Measurements from ENCODE around the gene THAP8. TPM values are rescaled to one million over a fixed set of nuclear protein-coding genes. Genes with fewer than 3 reads are reported as not detected.

The THAP8 gene
- total RNA-seq, 1 experiment from 2014 or later: 3.6 TPM

DNA sequence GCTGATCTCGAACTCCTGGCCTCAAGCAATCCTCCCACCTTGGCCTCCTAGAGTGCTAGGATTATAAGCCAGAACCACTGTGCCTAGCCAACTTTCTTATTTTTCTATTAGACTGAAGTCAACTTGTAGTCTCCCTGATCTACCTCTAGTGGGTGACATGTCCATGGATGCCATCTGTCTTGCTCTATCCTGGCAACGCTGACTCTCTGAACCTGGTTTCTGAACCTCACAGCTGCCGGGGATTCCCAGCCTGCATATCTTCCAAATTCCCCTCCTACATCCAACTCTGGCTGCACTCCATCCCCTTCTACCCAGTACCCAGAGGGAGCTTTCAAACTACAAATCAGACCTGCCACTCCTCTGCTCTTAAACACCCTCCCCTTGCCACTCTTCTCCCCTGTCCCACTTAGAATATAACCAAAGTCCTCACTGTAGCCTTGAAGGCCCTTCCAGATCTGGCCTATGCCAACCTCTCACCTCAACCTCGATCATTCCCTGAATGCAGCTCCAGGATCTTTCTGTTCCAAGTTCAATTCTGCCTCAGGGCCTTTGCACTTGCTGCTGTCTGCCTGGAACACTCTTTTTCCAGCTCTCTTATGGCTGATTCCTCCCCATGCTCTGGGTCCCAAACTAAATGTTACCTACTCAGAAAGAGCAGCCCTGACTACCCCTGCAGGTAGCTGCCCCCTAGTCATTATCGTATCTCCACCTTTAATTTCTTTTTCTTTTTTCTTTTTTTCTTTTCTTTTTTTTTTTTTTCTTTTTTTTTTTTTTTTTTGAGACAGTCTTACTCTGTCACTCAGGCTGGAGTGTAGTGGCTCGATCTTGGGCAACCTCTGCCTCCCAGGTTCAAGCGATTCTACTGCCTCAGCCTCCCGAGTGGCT, 23.6 kb downstream of the THAP8 start:
- Histone ChIP-seq H3K9me2 (replicated peaks; ENCODE audit: insufficient read depth, low read length) (no peaks in the 10 kb centered on the region), H2AFZ (ENCODE audit: low read length) (no peak overlapping the region), H3K9me3 (ENCODE audit: low read length) (no peaks in the 10 kb centered on the region), H3K4me3 (ENCODE audit: low read length) (no peak overlapping the region), H4K20me1 (ENCODE audit: insufficient read depth, low read depth, low read length) (no peaks in the 10 kb centered on the region), H3K27me3 (ENCODE audit: low read length) (no peaks in the 10 kb centered on the region), H3K9ac (ENCODE audit: low read length) (no peak overlapping the region), H3K36me3 (ENCODE audit: insufficient read depth, low read length) (no peaks in the 10 kb centered on the region), H3K4me2 (ENCODE audit: low read depth, low read length, poor library complexity, severe bottlenecking) (no peak overlapping the region), H3K79me2 (ENCODE audit: low read length) (no peaks in the 10 kb centered on the region), H3K4me1 (ENCODE audit: low read length) (no peaks in the 10 kb centered on the region), H3K27ac (ENCODE audit: low read length) (no peak overlapping the region)
- no peak for DNase-seq

DNA sequence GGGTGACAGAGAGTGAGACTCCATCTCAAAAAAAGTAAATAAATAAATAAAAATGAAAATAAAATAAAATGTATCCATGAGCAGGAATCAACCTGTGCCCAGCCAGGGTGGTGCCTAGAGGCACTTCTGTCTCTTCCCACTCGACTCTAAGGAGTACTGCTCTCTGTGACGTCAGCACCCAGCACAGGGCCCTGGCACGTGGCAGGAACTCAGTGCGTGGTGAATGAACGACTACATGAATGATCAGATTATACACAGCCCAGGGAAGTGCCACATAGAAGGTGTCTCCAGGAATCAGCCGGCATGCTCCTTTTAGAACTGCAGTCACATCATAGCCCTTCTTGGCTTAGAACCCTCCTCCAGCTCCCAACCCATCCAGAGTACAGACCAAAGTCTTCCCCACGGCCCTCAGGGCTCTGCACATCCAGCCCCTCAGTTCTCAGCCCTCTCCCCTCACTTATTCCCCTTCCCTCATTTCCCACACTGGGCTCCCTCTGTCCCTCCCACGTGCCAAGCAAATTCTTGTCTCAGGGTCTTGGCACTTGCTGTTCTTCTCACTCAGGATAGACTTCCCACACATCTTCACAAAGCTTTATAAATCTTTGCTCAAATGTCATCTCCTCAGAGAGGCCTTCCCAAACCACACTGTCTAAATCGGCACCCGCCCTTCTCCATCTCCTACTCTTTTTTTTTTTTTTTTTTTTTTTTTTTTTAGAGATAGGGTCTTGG, 25.6 kb downstream of the THAP8 start:
- H3K27ac ChIP-seq (ENCODE audit: low read length): no peak overlapping the region
- H3K9ac ChIP-seq (ENCODE audit: low read length): no peak overlapping the region
- no peaks in the 10 kb centered on the region for H3K9me2 ChIP-seq (replicated peaks; ENCODE audit: insufficient read depth, low read length)
- no peaks in the 10 kb centered on the region for H3K4me1 ChIP-seq (ENCODE audit: low read length)
- DNase-seq: no peak
- H2AFZ ChIP-seq (ENCODE audit: low read length): no peak overlapping the region
- no peaks in the 10 kb centered on the region for H3K36me3 ChIP-seq (ENCODE audit: insufficient read depth, low read length)
- no peak overlapping the region for H3K4me2 ChIP-seq (ENCODE audit: low read depth, low read length, poor library complexity, severe bottlenecking)
- no peaks in the 10 kb centered on the region for H3K9me3 ChIP-seq (ENCODE audit: low read length)
- H3K27me3 ChIP-seq (ENCODE audit: low read length): no peaks in the 10 kb centered on the region
- H4K20me1 ChIP-seq (ENCODE audit: insufficient read depth, low read depth, low read length): no peaks in the 10 kb centered on the region
- no peak overlapping the region for H3K4me3 ChIP-seq (ENCODE audit: low read length)
- no peaks in the 10 kb centered on the region for H3K79me2 ChIP-seq (ENCODE audit: low read length)

DNA sequence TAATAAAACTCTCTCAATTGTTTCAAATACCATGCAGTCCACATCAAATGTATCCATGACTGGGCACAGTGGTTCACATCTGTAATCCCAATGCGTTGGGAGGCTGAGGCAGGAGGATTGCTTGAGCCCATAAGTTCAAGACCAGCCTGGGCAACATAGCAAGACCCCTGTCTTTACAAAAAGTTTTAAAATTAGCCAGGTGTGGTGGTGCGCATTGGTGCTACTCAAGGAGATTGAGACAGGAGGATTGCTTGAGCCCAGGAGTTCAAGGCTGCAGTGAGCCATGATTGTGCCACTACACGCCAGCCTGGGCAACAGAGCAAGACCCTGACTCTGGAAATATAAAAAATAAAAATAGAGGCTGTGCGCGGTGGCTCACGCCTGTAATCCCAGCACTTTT, 26.4 kb downstream of the THAP8 start:
- H3K4me3 ChIP-seq (ENCODE audit: low read length): no peak overlapping the region
- no peak overlapping the region for H2AFZ ChIP-seq (ENCODE audit: low read length)
- H3K36me3 ChIP-seq (ENCODE audit: insufficient read depth, low read length): no peaks in the 10 kb centered on the region
- no peak overlapping the region for H3K4me2 ChIP-seq (ENCODE audit: low read depth, low read length, poor library complexity, severe bottlenecking)
- H3K9me3 ChIP-seq (ENCODE audit: low read length): no peaks in the 10 kb centered on the region
- H3K9me2 ChIP-seq (replicated peaks; ENCODE audit: insufficient read depth, low read length): no peaks in the 10 kb centered on the region
- no peak overlapping the region for H3K27ac ChIP-seq (ENCODE audit: low read length)
- no peak overlapping the region for H3K9ac ChIP-seq (ENCODE audit: low read length)
- H4K20me1 ChIP-seq (ENCODE audit: insufficient read depth, low read depth, low read length): no peaks in the 10 kb centered on the region
- no peaks in the 10 kb centered on the region for H3K79me2 ChIP-seq (ENCODE audit: low read length)
- H3K4me1 ChIP-seq (ENCODE audit: low read length): no peaks in the 10 kb centered on the region
- no peaks in the 10 kb centered on the region for H3K27me3 ChIP-seq (ENCODE audit: low read length)
- DNase-seq: no peak

DNA sequence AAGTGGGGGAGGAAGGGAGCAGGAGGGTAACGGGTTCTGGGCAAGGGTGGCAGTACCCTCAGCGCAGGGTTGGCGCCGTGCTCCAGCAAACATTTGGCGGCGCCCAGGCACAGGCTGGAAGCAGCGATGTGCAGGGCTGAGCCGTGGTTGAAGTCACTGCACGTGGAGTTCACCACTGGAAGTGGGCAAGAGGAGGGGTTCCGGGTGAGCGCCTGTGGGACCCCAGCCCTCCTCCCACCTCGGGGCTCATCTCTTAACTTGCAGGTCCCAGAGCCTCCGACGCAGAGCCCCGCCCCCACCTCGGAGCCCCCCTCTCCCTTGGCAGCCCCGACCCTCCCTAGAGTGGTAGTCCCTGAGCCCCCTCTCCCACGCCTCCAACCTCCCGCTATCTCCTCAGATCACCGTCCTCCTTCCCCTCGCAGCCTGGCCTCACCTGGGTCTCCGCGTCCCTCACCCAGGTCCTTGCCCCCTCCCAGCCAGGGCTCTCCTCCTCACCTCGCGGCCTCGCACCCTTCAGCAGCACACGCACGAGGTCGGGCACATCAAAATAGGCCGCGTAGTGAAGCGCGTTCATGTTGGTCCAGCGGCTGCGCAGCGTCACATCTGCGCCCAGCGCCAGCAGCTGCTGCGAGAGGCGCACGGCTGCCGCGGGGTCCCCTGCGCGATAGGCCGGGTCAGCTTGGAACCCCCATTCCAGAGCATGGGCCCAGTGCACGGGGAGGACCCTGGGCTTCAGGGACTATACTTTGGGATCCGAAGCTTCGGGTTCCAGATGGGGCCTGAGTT, 27.8 kb downstream of the THAP8 start:
- Histone ChIP-seq H3K36me3 (ENCODE audit: insufficient read depth, low read length) (no peaks in the 10 kb centered on the region), H3K4me1 (ENCODE audit: low read length) (no peaks in the 10 kb centered on the region), H3K27ac (ENCODE audit: low read length) (no peak overlapping the region), H3K9me3 (ENCODE audit: low read length) (no peaks in the 10 kb centered on the region), H3K4me2 (ENCODE audit: low read depth, low read length, poor library complexity, severe bottlenecking) (no peak overlapping the region), H3K27me3 (ENCODE audit: low read length) (no peaks in the 10 kb centered on the region), H2AFZ (ENCODE audit: low read length) (no peak overlapping the region), H4K20me1 (ENCODE audit: insufficient read depth, low read depth, low read length) (no peaks in the 10 kb centered on the region), H3K4me3 (ENCODE audit: low read length) (no peak overlapping the region), H3K79me2 (ENCODE audit: low read length) (no peaks in the 10 kb centered on the region), H3K9me2 (replicated peaks; ENCODE audit: insufficient read depth, low read length) (no peaks in the 10 kb centered on the region), H3K9ac (ENCODE audit: low read length) (no peak overlapping the region)
- no peak for DNase-seq

DNA sequence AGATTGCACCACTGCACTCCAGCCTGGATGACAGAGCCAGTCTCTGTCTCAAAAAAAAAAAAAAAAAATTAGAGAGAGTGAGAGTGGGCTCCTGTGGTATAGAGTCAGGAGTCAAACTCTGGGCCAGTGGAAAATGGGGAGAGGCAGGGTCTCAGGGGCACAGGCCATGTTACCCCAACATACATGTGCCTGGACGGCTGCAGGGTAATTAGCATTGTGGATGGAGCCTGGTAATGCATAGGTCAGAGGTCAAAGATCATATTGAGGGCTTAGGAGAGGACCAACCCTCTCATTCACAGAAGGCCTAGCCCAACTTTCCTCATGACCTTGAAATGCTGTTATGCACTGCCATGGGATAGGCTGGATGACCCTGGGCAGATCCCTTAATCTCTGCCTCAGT, 28.5 kb downstream of the THAP8 start:
- H3K4me1 ChIP-seq (ENCODE audit: low read length): no peaks in the 10 kb centered on the region
- no peak overlapping the region for H3K9ac ChIP-seq (ENCODE audit: low read length)
- no peaks in the 10 kb centered on the region for H3K79me2 ChIP-seq (ENCODE audit: low read length)
- no peaks in the 10 kb centered on the region for H4K20me1 ChIP-seq (ENCODE audit: insufficient read depth, low read depth, low read length)
- DNase-seq: no peak
- no peak overlapping the region for H3K4me3 ChIP-seq (ENCODE audit: low read length)
- H3K36me3 ChIP-seq (ENCODE audit: insufficient read depth, low read length): no peaks in the 10 kb centered on the region
- H3K4me2 ChIP-seq (ENCODE audit: low read depth, low read length, poor library complexity, severe bottlenecking): no peak overlapping the region
- no peak overlapping the region for H2AFZ ChIP-seq (ENCODE audit: low read length)
- no peaks in the 10 kb centered on the region for H3K27me3 ChIP-seq (ENCODE audit: low read length)
- H3K27ac ChIP-seq (ENCODE audit: low read length): no peak overlapping the region
- H3K9me2 ChIP-seq (replicated peaks; ENCODE audit: insufficient read depth, low read length): no peaks in the 10 kb centered on the region
- H3K9me3 ChIP-seq (ENCODE audit: low read length): no peaks in the 10 kb centered on the region

DNA sequence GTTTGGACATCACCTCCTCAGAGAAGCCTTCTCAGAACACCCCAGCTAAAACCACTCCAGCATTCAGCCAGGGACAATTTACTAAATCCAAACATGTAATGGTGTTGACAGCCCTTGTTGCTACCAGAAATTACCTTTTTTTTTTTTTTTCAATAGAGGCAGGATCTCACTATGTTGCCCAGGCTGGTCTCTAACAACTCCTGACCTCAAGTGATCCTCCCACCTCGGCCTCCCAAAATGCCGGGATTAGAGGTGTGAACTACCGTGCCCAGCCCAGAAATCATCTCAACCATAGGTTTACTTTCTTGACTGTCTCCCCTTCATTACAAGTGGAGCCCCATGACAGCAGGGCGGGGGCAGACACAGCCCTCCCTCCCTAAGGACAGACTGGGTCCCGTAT, 30.7 kb downstream of the THAP8 start:
- Histone ChIP-seq H4K20me1 (ENCODE audit: insufficient read depth, low read depth, low read length) (no peaks in the 10 kb centered on the region), H3K27ac (ENCODE audit: low read length) (no peak overlapping the region), H3K9ac (ENCODE audit: low read length) (no peak overlapping the region), H3K9me2 (replicated peaks; ENCODE audit: insufficient read depth, low read length) (no peaks in the 10 kb centered on the region), H3K4me3 (ENCODE audit: low read length) (no peak overlapping the region), H3K4me2 (ENCODE audit: low read depth, low read length, poor library complexity, severe bottlenecking) (no peak overlapping the region), H3K27me3 (ENCODE audit: low read length) (no peaks in the 10 kb centered on the region), H3K4me1 (ENCODE audit: low read length) (no peaks in the 10 kb centered on the region), H3K9me3 (ENCODE audit: low read length) (no peaks in the 10 kb centered on the region), H3K79me2 (ENCODE audit: low read length) (no peaks in the 10 kb centered on the region), H3K36me3 (ENCODE audit: insufficient read depth, low read length) (no peaks in the 10 kb centered on the region), H2AFZ (ENCODE audit: low read length) (no peak overlapping the region)
- no peak for DNase-seq

DNA sequence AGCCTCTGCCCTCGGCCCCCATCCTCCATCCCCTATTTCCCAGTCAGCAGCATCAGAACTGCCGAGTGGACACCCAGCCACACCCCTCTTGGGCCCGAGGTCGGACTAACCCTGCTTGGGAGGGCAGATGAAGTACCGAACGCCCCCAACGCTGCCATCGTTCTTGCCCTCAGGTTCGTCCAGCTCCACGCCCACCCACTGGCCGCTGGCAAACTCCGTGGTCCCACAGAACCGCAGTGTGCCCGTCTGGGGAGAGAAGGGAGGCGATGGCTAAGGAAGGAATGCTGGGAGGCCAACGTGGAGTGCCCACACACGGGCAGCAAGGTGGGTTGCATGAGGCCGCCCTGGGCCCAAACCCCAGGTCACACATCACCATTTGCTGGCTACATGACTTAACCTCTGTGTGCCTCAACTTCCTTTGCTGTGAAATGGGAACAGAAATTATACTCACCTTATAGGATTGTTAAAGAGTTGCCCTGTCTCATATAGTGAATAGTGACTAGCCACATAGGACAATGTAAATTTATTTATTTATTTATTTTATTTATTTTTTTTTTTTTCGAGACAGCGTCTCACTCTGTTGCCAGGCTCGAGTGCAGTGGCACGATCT, 34.9 kb downstream of the THAP8 start:
- Histone ChIP-seq H3K9me2 (replicated peaks; ENCODE audit: insufficient read depth, low read length) (no peaks in the 10 kb centered on the region), H3K9ac (ENCODE audit: low read length) (no peak overlapping the region), H3K36me3 (ENCODE audit: insufficient read depth, low read length) (no peaks in the 10 kb centered on the region), H4K20me1 (ENCODE audit: insufficient read depth, low read depth, low read length) (no peaks in the 10 kb centered on the region), H3K79me2 (ENCODE audit: low read length) (peaks cover 20% of the 10 kb centered on the region), H3K4me3 (ENCODE audit: low read length) (no peak overlapping the region), H3K27me3 (ENCODE audit: low read length) (no peaks in the 10 kb centered on the region), H3K9me3 (ENCODE audit: low read length) (no peaks in the 10 kb centered on the region), H3K4me2 (ENCODE audit: low read depth, low read length, poor library complexity, severe bottlenecking) (no peak overlapping the region), H3K4me1 (ENCODE audit: low read length) (peaks cover 14% of the 10 kb centered on the region), H2AFZ (ENCODE audit: low read length) (no peak overlapping the region), H3K27ac (ENCODE audit: low read length) (no peak overlapping the region)
- DNase-seq: no peak
